Breast epithelium (tissue), 4 donors: ENCODE results near the gene HES5. TPM values are rescaled to one million over a fixed set of nuclear protein-coding genes. Genes with fewer than 3 reads are reported as not detected.

Source experiments
- DNase-seq, 2 donors: peaks; one replicate each; pipeline ENCODE4 v3.0.0-alpha.2; 2019; ENCODE audit warnings: low spot score in 2 of 2
- H3K27ac ChIP-seq, 2 donors: fragments of 200-600 bp; sonication (generic) in 1 of 2; one replicate each; pipeline ENCODE4 v1.5.1; 2016 to 2019; ENCODE audit warnings: mild to moderate bottlenecking in 1 of 2
- H3K27me3 ChIP-seq, 2 donors: fragments of 200-600 bp; sonication (generic) in 1 of 2; one replicate each; pipeline versions ENCODE4 v1.5.1 to v1.6.0; 2017 to 2019; ENCODE audit warnings: control low read depth in 1 of 2, mild to moderate bottlenecking in 1 of 2
- H3K36me3 ChIP-seq: fragments of 200-600 bp; one replicate; pipeline ENCODE4 v1.5.1; 2019
- H3K4me1 ChIP-seq, 2 donors: fragments of 200-600 bp; sonication (generic); one replicate each; pipeline ENCODE4 v1.5.1; 2016 to 2019; ENCODE audit warnings: control low read depth in 1 of 2
- H3K4me3 ChIP-seq, 3 donors: fragments of 200-600 bp; sonication (generic); 1 replicate in 2 of 3; 2 replicates in 1 of 3; pipeline ENCODE4 v1.5.1; 2016 to 2019; ENCODE audit warnings: mild to moderate bottlenecking in 3 of 3, moderate library complexity in 2 of 3
- H3K9me3 ChIP-seq, 2 donors: fragments of 200-600 bp; sonication (generic) in 1 of 2; one replicate each; pipeline ENCODE4 v1.5.1; 2016 to 2019; ENCODE audit warnings: control low read depth in 1 of 2
- CTCF ChIP-seq, 3 donors: fragments of 450-650 bp; IDR thresholded peaks; one replicate each; pipeline ENCODE4 v1.5.1; 2016 to 2017; ENCODE audit warnings: antibody characterized with exemption in 3 of 3, mild to moderate bottlenecking in 3 of 3, moderate library complexity in 3 of 3
- POLR2A ChIP-seq: fragments of 450-650 bp; IDR thresholded peaks from one replicate; pipeline ENCODE4 v1.6.1; 2016; ENCODE audit warnings: antibody characterized with exemption, mild to moderate bottlenecking, moderate library complexity
- POLR2AphosphoS5 ChIP-seq, 3 donors: sonication (generic); formaldehyde crosslinking; IDR thresholded peaks; one replicate each; pipeline ENCODE4 v1.6.1; 2017; ENCODE audit warnings: antibody characterized with exemption in 3 of 3
- intact Hi-C: fragments of 100-400 bp; cut with DNase I; formaldehyde crosslinking; loops from one replicate; pipeline ENCODE4 v1.15.1; 2023; ENCODE audit warnings: low total_unique reads
- total RNA-seq, 3 donors: library from RNA; depleted of rRNA; stranded (reverse); fragments of >200 nt; gene quantifications; one replicate each; pipeline ENCODE4 v1.1.0, GENCODE V29; 2016

The HES5 gene
- total RNA-seq, 3 donors from 2014 or later, result not detected

- TF ChIP-seq POLR2A, result no peak
- no peak for TF ChIP-seq POLR2AphosphoS5 (IDR thresholded peaks at IDR 0.05)
- no peak for TF ChIP-seq CTCF (IDR thresholded peaks at IDR 0.05)
- peaks cover 13% of the 10 kb centered on the region for H3K36me3 ChIP-seq
- intact Hi-C loops, result no loop called here
Observed at GRCh38 chr1:2520206-2520605, 9.9 kb downstream of the HES5 start.

GRCh38 chr1:2519729-2520128 is 10.3 kb downstream of the HES5 start:
- TF ChIP-seq POLR2AphosphoS5 (IDR thresholded peaks at IDR 0.05) (no peak), POLR2A (no peak), CTCF (IDR thresholded peaks at IDR 0.05) (no peak)
- Histone ChIP-seq H3K27me3 (no peaks in the 10 kb centered on the region), H3K4me1 (no peaks in the 10 kb centered on the region), H3K4me3 (no peak overlapping the region), H3K36me3 (peaks cover 13% of the 10 kb centered on the region), H3K27ac (no peak overlapping the region), H3K9me3 (no peaks in the 10 kb centered on the region)
- intact Hi-C loops, result no loop called here
- no peak for DNase-seq

More at GRCh38 chr1:2520206-2520605, 9.9 kb downstream of the HES5 start:
- Histone ChIP-seq H3K27ac (no peak overlapping the region), H3K27me3 (no peaks in the 10 kb centered on the region), H3K4me1 (peaks cover 2 to 5% of the 10 kb centered on the region in 2 donors), H3K9me3 (no peaks in the 10 kb centered on the region), H3K4me3 (no peak overlapping the region)
- no peak for DNase-seq

- no peak overlapping the region for H3K4me3 ChIP-seq
- TF ChIP-seq POLR2AphosphoS5 (IDR thresholded peaks at IDR 0.05) (no peak), CTCF (IDR thresholded peaks at IDR 0.05) (no peak), POLR2A (no peak)
- DNase-seq, result no peak
- H3K27me3 ChIP-seq, result no peaks in the 10 kb centered on the region
- H3K36me3 ChIP-seq, result peaks cover 13% of the 10 kb centered on the region
- H3K4me1 ChIP-seq, result no peaks in the 10 kb centered on the region
- intact Hi-C loops, result no loop called here
- H3K27ac ChIP-seq, result no peak overlapping the region
- no peaks in the 10 kb centered on the region for H3K9me3 ChIP-seq
Observed at GRCh38 chr1:2519029-2519685, 10.9 kb downstream of the HES5 start.

GRCh38 chr1:2518528-2518927 is 11.5 kb downstream of the HES5 start:
- Histone ChIP-seq H3K27me3 (no peaks in the 10 kb centered on the region), H3K27ac (no peak overlapping the region), H3K4me1 (no peaks in the 10 kb centered on the region), H3K36me3 (peaks cover 20% of the 10 kb centered on the region), H3K9me3 (no peaks in the 10 kb centered on the region), H3K4me3 (no peak overlapping the region)
- intact Hi-C loops, result no loop called here
- no peak for DNase-seq
- TF ChIP-seq POLR2AphosphoS5 (IDR thresholded peaks at IDR 0.05) (no peak), POLR2A (no peak), CTCF (IDR thresholded peaks at IDR 0.05) (no peak)

GRCh38 chr1:2517966-2518365 is 12.1 kb downstream of the HES5 start:
- Histone ChIP-seq H3K4me1 (no peaks in the 10 kb centered on the region), H3K4me3 (no peak overlapping the region), H3K9me3 (no peaks in the 10 kb centered on the region), H3K36me3 (peaks cover 23% of the 10 kb centered on the region), H3K27ac (no peak overlapping the region), H3K27me3 (no peaks in the 10 kb centered on the region)
- intact Hi-C loops, result no loop called here
- DNase-seq, result no peak
- TF ChIP-seq POLR2AphosphoS5 (IDR thresholded peaks at IDR 0.05) (no peak), CTCF (IDR thresholded peaks at IDR 0.05) (no peak), POLR2A (no peak)
